Diencephalon (tissue), 1 donor: ENCODE data around the gene EVI2A. TPM values are rescaled to one million over a fixed set of nuclear protein-coding genes. Genes with fewer than 3 reads are reported as not detected.

Source experiments
- total RNA-seq: library from RNA; depleted of rRNA; stranded (reverse); fragments of >200 nt; gene quantifications from one replicate; pipeline ENCODE4 v1.2.3, GENCODE V29; 2014

Gene EVI2A, protein sequence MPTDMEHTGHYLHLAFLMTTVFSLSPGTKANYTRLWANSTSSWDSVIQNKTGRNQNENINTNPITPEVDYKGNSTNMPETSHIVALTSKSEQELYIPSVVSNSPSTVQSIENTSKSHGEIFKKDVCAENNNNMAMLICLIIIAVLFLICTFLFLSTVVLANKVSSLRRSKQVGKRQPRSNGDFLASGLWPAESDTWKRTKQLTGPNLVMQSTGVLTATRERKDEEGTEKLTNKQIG
- 5.5 TPM for total RNA-seq

DNA sequence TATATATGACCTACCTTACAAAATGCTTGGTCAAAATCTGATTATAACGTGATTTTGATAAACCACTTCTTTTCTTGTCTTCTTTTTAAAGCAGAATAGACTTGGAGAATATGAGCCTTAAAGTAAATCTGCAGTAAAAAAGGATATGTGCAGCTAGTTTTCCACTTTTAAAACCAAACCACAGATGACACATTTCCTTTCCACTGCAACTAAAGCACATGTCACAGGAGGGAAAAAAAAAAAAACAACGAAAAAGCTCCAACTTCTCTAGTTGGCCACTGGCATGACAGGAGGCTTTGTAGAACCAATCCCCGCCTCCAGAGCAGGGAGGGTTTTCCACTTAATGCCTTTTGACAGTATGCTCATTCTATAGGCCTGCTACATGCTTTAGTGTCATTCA lies at the start of gene EVI2A:
EVI2A (minus strand) TSS at position 142 of the 400 bp plus-strand sequence. CDS start 2,609 bp downstream, outside the sequence.

DNA sequence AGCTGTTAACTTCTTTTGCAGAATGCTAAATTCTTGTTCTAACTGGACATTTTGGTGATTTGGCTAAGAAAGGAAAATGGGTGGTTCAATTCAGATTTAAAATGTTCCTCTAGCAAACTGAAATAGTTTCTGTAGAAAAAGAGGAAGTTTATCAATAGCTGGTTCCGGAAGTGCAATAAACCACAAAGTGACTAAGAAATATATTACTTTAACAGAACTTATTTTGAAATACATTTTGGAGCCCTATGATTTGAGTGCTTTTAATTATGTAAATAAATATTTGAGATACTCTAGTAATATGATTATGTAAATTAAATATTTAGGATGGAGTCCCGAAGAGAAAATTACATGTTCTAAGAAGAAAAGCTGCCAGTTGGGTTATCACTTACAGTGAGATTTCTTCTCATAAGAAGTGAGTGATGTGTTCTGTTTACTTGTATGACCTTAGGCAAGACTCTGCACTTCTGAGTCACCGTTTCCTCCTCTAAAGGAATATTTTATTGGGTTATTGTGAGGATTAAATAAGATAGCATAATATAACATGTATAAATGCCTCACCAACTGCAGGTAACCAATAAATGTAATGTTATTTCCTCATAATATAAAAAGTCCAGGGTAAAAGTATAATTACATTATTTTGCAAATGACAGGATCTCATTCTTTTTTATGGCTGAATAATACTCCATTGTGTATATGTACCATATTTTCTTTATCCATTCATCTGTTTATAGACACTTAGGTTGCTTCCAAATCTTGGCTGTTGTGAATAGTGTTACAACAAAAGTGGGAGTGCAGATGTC lies 7.2 kb downstream of the EVI2A start, which contains the start of gene EVI2B:
EVI2B (minus strand) TSS at position 73 of the 800 bp plus-strand sequence. CDS start 8,445 bp downstream, outside the sequence.

DNA sequence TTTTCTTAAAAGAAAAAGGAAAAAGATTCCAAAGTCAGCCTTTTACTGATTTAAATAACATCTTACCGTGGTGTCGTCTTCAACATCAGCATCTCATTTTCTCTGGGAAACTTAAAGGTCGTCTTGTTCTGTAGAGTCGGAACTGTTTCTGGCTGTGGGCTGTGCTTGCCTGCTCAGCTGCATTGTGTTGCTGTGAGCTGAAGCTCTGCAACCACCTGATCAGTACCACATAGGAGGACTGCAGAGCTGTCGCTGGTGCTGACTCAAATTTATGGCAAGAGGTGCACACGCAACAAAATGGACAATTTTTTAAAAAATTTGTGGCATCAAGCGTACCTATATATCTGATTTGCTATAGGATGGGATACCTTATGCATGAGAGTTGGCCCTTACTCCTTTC lies 24.3 kb downstream of the EVI2A start, which contains the start of gene OMG:
OMG (minus strand) TSS at position 150 of the 400 bp plus-strand sequence. CDS start 908 bp downstream, outside the sequence.

Other genes with a start within 250 kb of the EVI2A start
- gene NF1, start 226.6 kb downstream of the EVI2A start, total RNA-seq, result 146 TPM
- 45.4 TPM for gene OMG, start 24.4 kb downstream of the EVI2A start, total RNA-seq
- 0.69 TPM for gene EVI2B, start 7.6 kb downstream of the EVI2A start, total RNA-seq
- 54.9 TPM for gene RAB11FIP4, start 70.1 kb upstream of the EVI2A start, total RNA-seq